ENCODE measurements around the gene XPO6.
A peak's percentile ranks its signal among the peaks of the same experiment; 100 is the strongest.
"Not testable (repeated sequence)": the region's sequence is repeated elsewhere in the genome, so short reads cannot be mapped to it uniquely, and the experiment has no call there.

The XPO6 gene

GRCh38 chr16:28136751-28137434 is 74.9 kb downstream of the XPO6 start:
- Mint-ChIP-seq H3K27ac (peak overlapping the region; percentile 93), H3K9me3 (no peaks in the 10 kb centered on the region), H3K36me3 (ENCODE audit: low read depth) (peaks cover 92% of the 10 kb centered on the region), H3K4me1 (ENCODE audit: low read depth) (peaks cover 49% of the 10 kb centered on the region), H3K27me3 (no peaks in the 10 kb centered on the region), H3K4me3 (no peak overlapping the region)
- DNase-seq, result no peak

DNA sequence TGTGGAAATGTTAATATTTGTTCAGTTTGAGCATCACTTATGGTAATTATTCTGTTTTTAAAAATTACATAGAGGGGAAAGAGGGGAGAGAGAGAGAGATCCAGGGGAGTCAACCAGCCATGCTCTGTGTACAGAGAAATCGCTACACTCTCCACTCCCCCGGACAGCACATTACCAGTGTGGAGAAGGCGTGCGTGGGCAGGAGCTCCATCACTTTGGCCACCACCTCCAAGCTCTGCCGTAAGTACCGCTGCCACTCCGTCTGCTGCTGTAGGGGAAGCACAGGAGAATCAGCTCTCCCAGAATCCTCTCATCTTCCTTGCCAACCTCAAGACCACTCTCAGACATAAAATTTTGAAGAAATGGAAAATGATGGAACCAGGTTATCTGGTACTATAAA is 78.1 kb downstream of the XPO6 start:
- no peak for DNase-seq
- Mint-ChIP-seq H3K27ac (peak overlapping the region; percentile 71), H3K36me3 (ENCODE audit: low read depth) (peaks cover 98% of the 10 kb centered on the region), H3K4me1 (ENCODE audit: low read depth) (peaks cover 41% of the 10 kb centered on the region), H3K27me3 (no peaks in the 10 kb centered on the region), H3K4me3 (no peak overlapping the region), H3K9me3 (no peaks in the 10 kb centered on the region)

DNA sequence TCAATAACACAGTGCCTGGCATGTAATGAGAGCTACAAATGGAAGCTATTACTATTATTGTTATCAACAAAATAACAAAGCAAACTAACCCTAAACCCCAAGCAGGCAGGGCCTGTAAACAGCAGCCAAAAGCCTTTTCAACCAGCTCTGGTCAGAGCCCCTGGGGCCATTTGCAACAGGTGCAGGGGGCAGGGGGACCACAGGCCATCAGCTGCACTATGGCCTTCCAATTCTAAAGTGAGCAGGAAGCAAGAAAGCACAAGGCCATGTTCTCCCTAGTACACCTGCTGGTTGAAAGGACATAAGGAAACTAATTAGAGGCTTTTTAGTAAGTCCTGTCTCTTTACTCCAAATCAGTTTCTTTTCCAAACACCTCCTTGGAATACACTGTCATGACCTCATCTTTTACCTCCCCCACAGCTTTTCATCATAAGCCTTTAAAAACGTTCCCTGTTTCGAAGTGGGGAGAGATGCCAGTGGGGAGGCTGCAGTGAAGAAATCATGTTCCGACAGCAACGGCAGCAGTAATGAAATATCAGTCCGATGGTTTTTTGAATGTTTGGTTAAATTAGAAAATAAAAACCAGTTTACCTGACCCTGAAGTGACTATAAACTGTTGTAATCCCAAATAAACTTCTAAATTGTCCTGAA is 79.9 kb downstream of the XPO6 start:
- Mint-ChIP-seq H3K4me3 (no peak overlapping the region), H3K36me3 (ENCODE audit: low read depth) (peaks cover 100% of the 10 kb centered on the region)

GRCh38 chr16:28131181-28131580 is 80.6 kb downstream of the XPO6 start:
- H3K27me3 Mint-ChIP-seq, result no peaks in the 10 kb centered on the region
- H3K4me3 Mint-ChIP-seq, result no peak overlapping the region
- no peaks in the 10 kb centered on the region for H3K9me3 Mint-ChIP-seq
- H3K36me3 Mint-ChIP-seq (ENCODE audit: low read depth), result peaks cover 99% of the 10 kb centered on the region
- H3K27ac Mint-ChIP-seq, result peak overlapping the region; percentile 38
- DNase-seq, result no peak
- H3K4me1 Mint-ChIP-seq (ENCODE audit: low read depth), result peaks cover 26% of the 10 kb centered on the region

More for the DNA sequence above, 79.9 kb downstream of the XPO6 start:
- Mint-ChIP-seq H3K27me3 (no peaks in the 10 kb centered on the region), H3K4me1 (ENCODE audit: low read depth) (peaks cover 30% of the 10 kb centered on the region), H3K9me3 (no peaks in the 10 kb centered on the region), H3K27ac (no peak overlapping the region)
- no peak for DNase-seq

GRCh38 chr16:28130099-28131088 is 81.4 kb downstream of the XPO6 start:
- Mint-ChIP-seq H3K4me1 (ENCODE audit: low read depth) (peaks cover 26% of the 10 kb centered on the region), H3K9me3 (no peaks in the 10 kb centered on the region), H3K36me3 (ENCODE audit: low read depth) (peaks cover 99% of the 10 kb centered on the region), H3K27me3 (no peaks in the 10 kb centered on the region), H3K27ac (peak overlapping the region; percentile 86), H3K4me3 (no peak overlapping the region)
- DNase-seq, result no peak

DNA sequence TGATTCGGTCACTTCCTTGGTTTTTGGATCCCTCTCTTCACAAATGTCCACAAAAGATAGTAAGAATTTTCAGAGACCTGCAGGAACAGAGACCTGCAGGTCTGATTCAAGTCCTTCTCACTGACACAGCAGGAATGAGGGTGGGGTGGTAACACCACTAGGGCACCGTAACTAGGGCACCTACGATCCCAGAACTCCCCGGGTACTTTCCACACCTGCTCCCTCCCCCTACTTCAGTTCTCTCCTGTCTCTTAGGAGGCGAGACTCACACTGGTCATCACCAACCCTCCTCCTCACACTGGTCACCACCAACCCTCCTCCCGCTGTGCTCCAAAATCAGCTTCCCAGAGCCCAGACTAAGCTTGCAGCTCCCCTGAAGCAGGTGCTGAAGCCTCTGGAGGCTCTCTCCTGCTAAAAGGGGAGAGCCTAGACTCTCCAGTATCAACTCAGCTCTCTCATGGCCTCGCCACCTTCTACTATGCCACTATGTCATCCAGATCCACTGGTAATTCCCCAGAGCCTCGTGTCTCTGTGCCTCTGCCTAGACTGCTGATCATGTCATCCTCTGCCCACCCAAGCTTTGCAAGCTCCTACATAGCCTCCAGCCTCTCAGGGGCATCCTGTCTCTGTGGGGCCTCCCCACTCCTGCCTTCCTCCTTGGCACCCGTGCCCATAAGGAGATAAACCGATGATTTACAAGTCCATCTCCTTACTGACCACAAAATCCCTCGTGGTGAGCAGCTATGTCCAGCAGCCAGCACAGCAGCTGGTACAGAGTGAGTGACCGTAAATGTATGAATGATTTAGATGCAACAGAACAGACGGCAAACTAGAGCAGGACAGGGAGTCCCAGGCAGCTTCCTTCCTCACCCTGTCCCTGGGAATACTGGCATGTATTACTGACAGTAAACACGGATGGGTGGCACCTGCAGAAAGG is 84.8 kb downstream of the XPO6 start:
- no peak for DNase-seq
- H3K4me1 Mint-ChIP-seq (ENCODE audit: low read depth), result peaks cover 26% of the 10 kb centered on the region
- H3K36me3 Mint-ChIP-seq (ENCODE audit: low read depth), result peaks cover 98% of the 10 kb centered on the region
- H3K9me3 Mint-ChIP-seq, result no peaks in the 10 kb centered on the region
- no peaks in the 10 kb centered on the region for H3K27me3 Mint-ChIP-seq
- peak overlapping the region; percentile 57 for H3K27ac Mint-ChIP-seq
- H3K4me3 Mint-ChIP-seq, result no peak overlapping the region

- DNase-seq, result no peak
- Mint-ChIP-seq H3K4me1 (ENCODE audit: low read depth) (peaks cover 20% of the 10 kb centered on the region), H3K27me3 (no peaks in the 10 kb centered on the region), H3K36me3 (ENCODE audit: low read depth) (peaks cover 98% of the 10 kb centered on the region), H3K27ac (peak overlapping the region; percentile 55), H3K4me3 (no peak overlapping the region), H3K9me3 (no peaks in the 10 kb centered on the region)
Observed at GRCh38 chr16:28125592-28125991, 86.2 kb downstream of the XPO6 start.

DNA sequence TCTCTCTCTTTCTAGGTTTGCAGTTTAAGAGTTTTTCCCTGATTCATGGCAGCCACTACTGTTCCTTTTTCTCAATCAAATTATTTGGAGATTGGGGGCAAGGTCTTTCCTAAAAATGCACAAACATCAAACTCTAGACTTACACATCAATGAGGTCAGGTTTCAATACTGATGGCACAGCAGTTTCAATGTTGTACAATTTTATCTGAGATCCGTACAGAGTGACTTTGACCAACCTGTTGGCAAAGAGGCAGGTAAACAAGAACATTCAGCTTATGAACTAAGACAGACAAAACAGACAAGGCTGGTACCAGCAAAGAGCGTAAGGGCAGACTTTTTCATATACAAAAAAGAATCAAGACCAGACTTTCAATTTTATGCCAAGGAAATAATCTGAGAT is 90.2 kb downstream of the XPO6 start:
- H3K27ac Mint-ChIP-seq, result peak overlapping the region; percentile 31
- peaks cover 97% of the 10 kb centered on the region for H3K36me3 Mint-ChIP-seq (ENCODE audit: low read depth)

GRCh38 chr16:28120754-28121153 is 91.0 kb downstream of the XPO6 start:
- no peak for DNase-seq
- Mint-ChIP-seq H3K9me3 (no peaks in the 10 kb centered on the region), H3K36me3 (ENCODE audit: low read depth) (peaks cover 98% of the 10 kb centered on the region), H3K4me3 (no peak overlapping the region), H3K4me1 (ENCODE audit: low read depth) (peaks cover 1% of the 10 kb centered on the region), H3K27me3 (no peaks in the 10 kb centered on the region), H3K27ac (no peak overlapping the region)

More for the DNA sequence above, 90.2 kb downstream of the XPO6 start:
- DNase-seq, result no peak
- Mint-ChIP-seq H3K4me3 (no peak overlapping the region), H3K4me1 (ENCODE audit: low read depth) (no peaks in the 10 kb centered on the region), H3K9me3 (no peaks in the 10 kb centered on the region), H3K27me3 (no peaks in the 10 kb centered on the region)

DNA sequence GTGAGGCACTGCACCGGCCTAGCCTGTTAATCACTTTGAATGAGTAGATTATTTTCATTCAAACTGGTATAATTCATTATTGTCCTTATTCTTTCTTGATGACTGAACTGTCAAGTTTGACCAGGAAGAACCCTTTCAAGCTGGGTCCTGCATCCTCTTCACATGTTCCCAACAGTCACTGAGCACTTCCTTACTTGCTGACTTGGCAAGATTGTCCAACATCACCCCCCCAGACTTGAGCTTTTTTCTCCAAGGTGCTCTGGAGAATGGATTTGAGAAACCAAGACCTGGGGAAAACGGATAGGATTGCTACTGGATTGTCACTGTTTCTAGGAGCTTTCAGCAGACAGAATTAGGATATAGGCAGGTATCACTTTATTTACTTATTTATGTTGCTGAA is 93.1 kb downstream of the XPO6 start:
- no peaks in the 10 kb centered on the region for H3K27me3 Mint-ChIP-seq
- H3K36me3 Mint-ChIP-seq (ENCODE audit: low read depth), result peaks cover 96% of the 10 kb centered on the region

DNA sequence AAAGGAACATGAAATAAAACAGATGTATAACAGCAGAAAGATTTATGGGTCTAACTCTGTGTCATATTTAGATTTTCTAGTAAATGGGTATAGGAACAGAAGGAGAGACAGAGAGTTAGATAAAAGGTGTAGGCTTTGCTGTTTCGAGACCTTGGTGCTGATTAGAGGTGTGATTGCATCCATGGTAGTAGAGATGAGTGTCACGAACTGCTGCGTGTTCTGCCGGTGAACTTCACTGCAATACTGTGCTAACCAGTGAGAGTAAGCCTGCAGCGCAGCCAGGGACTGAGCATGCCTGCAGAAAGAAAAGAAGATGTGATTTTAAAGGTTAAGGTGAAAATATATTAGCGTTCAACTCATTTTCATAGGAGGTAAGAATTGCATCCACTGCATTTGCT is 94.6 kb downstream of the XPO6 start:
- H3K36me3 Mint-ChIP-seq (ENCODE audit: low read depth), result peaks cover 95% of the 10 kb centered on the region
- no peaks in the 10 kb centered on the region for H3K9me3 Mint-ChIP-seq
- DNase-seq, result no peak
- H3K4me3 Mint-ChIP-seq, result no peak overlapping the region
- peaks cover 12% of the 10 kb centered on the region for H3K4me1 Mint-ChIP-seq (ENCODE audit: low read depth)
- H3K27ac Mint-ChIP-seq, result peak overlapping the region; percentile 70
- H3K27me3 Mint-ChIP-seq, result no peaks in the 10 kb centered on the region

More for the DNA sequence above, 93.1 kb downstream of the XPO6 start:
- Mint-ChIP-seq H3K27ac (peak overlapping the region; percentile 41), H3K4me3 (no peak overlapping the region), H3K9me3 (no peaks in the 10 kb centered on the region), H3K4me1 (ENCODE audit: low read depth) (peaks cover 1% of the 10 kb centered on the region)
- no peak for DNase-seq

- Mint-ChIP-seq H3K4me1 (ENCODE audit: low read depth) (peaks cover 16% of the 10 kb centered on the region), H3K27ac (peak overlapping the region; percentile 67), H3K36me3 (ENCODE audit: low read depth) (peaks cover 96% of the 10 kb centered on the region)
- DNase-seq, H3K9me3 Mint-ChIP-seq, H3K27me3 Mint-ChIP-seq, H3K4me3 Mint-ChIP-seq: not testable (repeated sequence)
Observed at GRCh38 chr16:28115866-28116265, 95.9 kb downstream of the XPO6 start.

GRCh38 chr16:28112908-28113307 is 98.9 kb downstream of the XPO6 start:
- Mint-ChIP-seq H3K4me3 (no peak overlapping the region), H3K27me3 (no peaks in the 10 kb centered on the region), H3K9me3 (no peaks in the 10 kb centered on the region), H3K27ac (peak overlapping the region; percentile 92), H3K36me3 (ENCODE audit: low read depth) (peaks cover 97% of the 10 kb centered on the region), H3K4me1 (ENCODE audit: low read depth) (peaks cover 21% of the 10 kb centered on the region)
- no peak for DNase-seq

- H3K9me3 Mint-ChIP-seq, result no peaks in the 10 kb centered on the region
- peaks cover 21% of the 10 kb centered on the region for H3K4me1 Mint-ChIP-seq (ENCODE audit: low read depth)
- no peak overlapping the region for H3K27ac Mint-ChIP-seq
- H3K4me3 Mint-ChIP-seq, result no peak overlapping the region
- peaks cover 97% of the 10 kb centered on the region for H3K36me3 Mint-ChIP-seq (ENCODE audit: low read depth)
- no peak for DNase-seq
- no peaks in the 10 kb centered on the region for H3K27me3 Mint-ChIP-seq
Observed at GRCh38 chr16:28110977-28111376, 100.8 kb downstream of the XPO6 start.
